ENCODE results near the gene BNIP3.

The BNIP3 gene

GRCh38 chr10:131931981-131932380, 49.7 kb downstream of the BNIP3 start:
- TF ChIP-seq CTCF (IDR thresholded peaks at IDR 0.05; ENCODE audit: low read depth, low read length, poor library complexity, severe bottlenecking) (no peak), EZH2phosphoT487 (IDR thresholded peaks at IDR 0.05; ENCODE audit: borderline replicate concordance, low read length) (no peak)
- peaks cover 8% of the 10 kb centered on the region for H3K4me1 ChIP-seq (ENCODE audit: control insufficient read depth, low read length)

GRCh38 chr10:131930586-131931330, 51.0 kb downstream of the BNIP3 start:
- no peak for TF ChIP-seq EZH2phosphoT487 (IDR thresholded peaks at IDR 0.05; ENCODE audit: borderline replicate concordance, low read length)
- TF ChIP-seq CTCF (IDR thresholded peaks at IDR 0.05; ENCODE audit: low read depth, low read length, poor library complexity, severe bottlenecking) = no peak
- no peaks in the 10 kb centered on the region for H3K9me2 ChIP-seq (replicated peaks; ENCODE audit: control insufficient read depth, low read length)
- no peak overlapping the region for H3K4me3 ChIP-seq (ENCODE audit: low read length)
- H3K36me3 ChIP-seq (ENCODE audit: control insufficient read depth, low read length) = peaks cover 18% of the 10 kb centered on the region
- no peaks in the 10 kb centered on the region for H3K27me3 ChIP-seq (ENCODE audit: control insufficient read depth, low read length)
- H4K20me1 ChIP-seq (ENCODE audit: control insufficient read depth, insufficient read depth, low read depth, low read length) = peaks cover 26% of the 10 kb centered on the region; the same call in 1 of the 2 replicates
- no peaks in the 10 kb centered on the region for H3K9me3 ChIP-seq (ENCODE audit: control insufficient read depth, insufficient read depth, low read length)
- H3F3A ChIP-seq (ENCODE audit: control insufficient read depth, insufficient read depth) = no peaks in the 10 kb centered on the region
- peaks cover 99% of the 10 kb centered on the region for H3K79me2 ChIP-seq (ENCODE audit: control insufficient read depth, low read length)
- H3K4me2 ChIP-seq (ENCODE audit: low read length) = no peak overlapping the region
- H3K4me1 ChIP-seq (ENCODE audit: control insufficient read depth, low read length) = peaks cover 8% of the 10 kb centered on the region
- H3K27ac ChIP-seq (ENCODE audit: low read depth, low read length) = no peak overlapping the region

More at GRCh38 chr10:131931981-131932380, 49.7 kb downstream of the BNIP3 start:
- no peaks in the 10 kb centered on the region for H3F3A ChIP-seq (ENCODE audit: control insufficient read depth, insufficient read depth)
- peaks cover 22% of the 10 kb centered on the region for H3K36me3 ChIP-seq (ENCODE audit: control insufficient read depth, low read length)
- no peaks in the 10 kb centered on the region for H3K9me2 ChIP-seq (replicated peaks; ENCODE audit: control insufficient read depth, low read length)
- H4K20me1 ChIP-seq (ENCODE audit: control insufficient read depth, insufficient read depth, low read depth, low read length) = peaks cover 21% of the 10 kb centered on the region; the same call in 1 of the 2 replicates
- H3K4me2 ChIP-seq (ENCODE audit: low read length) = no peak overlapping the region
- no peak overlapping the region for H3K4me3 ChIP-seq (ENCODE audit: low read length)
- H3K27me3 ChIP-seq (ENCODE audit: control insufficient read depth, low read length) = no peaks in the 10 kb centered on the region
- no peaks in the 10 kb centered on the region for H3K9me3 ChIP-seq (ENCODE audit: control insufficient read depth, insufficient read depth, low read length)
- no peak overlapping the region for H3K27ac ChIP-seq (ENCODE audit: low read depth, low read length)
- H3K79me2 ChIP-seq (ENCODE audit: control insufficient read depth, low read length) = peaks cover 95% of the 10 kb centered on the region

GRCh38 chr10:131930150-131930549, 51.6 kb downstream of the BNIP3 start:
- peaks cover 26% of the 10 kb centered on the region; the same call in 1 of the 2 replicates for H4K20me1 ChIP-seq (ENCODE audit: control insufficient read depth, insufficient read depth, low read depth, low read length)
- TF ChIP-seq CTCF (IDR thresholded peaks at IDR 0.05; ENCODE audit: low read depth, low read length, poor library complexity, severe bottlenecking) (no peak), EZH2phosphoT487 (IDR thresholded peaks at IDR 0.05; ENCODE audit: borderline replicate concordance, low read length) (no peak)

More at GRCh38 chr10:131930150-131930549, 51.6 kb downstream of the BNIP3 start:
- Histone ChIP-seq H3K4me2 (ENCODE audit: low read length) (no peak overlapping the region), H3K27ac (ENCODE audit: low read depth, low read length) (no peak overlapping the region), H3F3A (ENCODE audit: control insufficient read depth, insufficient read depth) (no peaks in the 10 kb centered on the region), H3K4me3 (ENCODE audit: low read length) (no peak overlapping the region), H3K9me3 (ENCODE audit: control insufficient read depth, insufficient read depth, low read length) (peaks cover 2% of the 10 kb centered on the region; the same call in 1 of the 2 replicates), H3K9me2 (replicated peaks; ENCODE audit: control insufficient read depth, low read length) (no peaks in the 10 kb centered on the region), H3K36me3 (ENCODE audit: control insufficient read depth, low read length) (peaks cover 18% of the 10 kb centered on the region), H3K27me3 (ENCODE audit: control insufficient read depth, low read length) (no peaks in the 10 kb centered on the region), H3K4me1 (ENCODE audit: control insufficient read depth, low read length) (peaks cover 7% of the 10 kb centered on the region), H3K79me2 (ENCODE audit: control insufficient read depth, low read length) (peaks cover 99% of the 10 kb centered on the region)

Data from DOHH2 (cell line).